Measurements from ENCODE around the gene GTSE1.
"Not testable (repeated sequence)": the region's sequence is repeated elsewhere in the genome, so short reads cannot be mapped to it uniquely, and the experiment has no call there.

The GTSE1 gene

GRCh38 chr22:46256358-46256958 is 40.2 kb upstream of the GTSE1 start:
- TF ChIP-seq CTCF (IDR thresholded peaks at IDR 0.05; ENCODE audit: low read depth, low read length), result no peak
- no peak overlapping the region for H3K4me3 ChIP-seq (ENCODE audit: low read depth, low read length)

GRCh38 chr22:46259374-46259773 is 37.3 kb upstream of the GTSE1 start:
- H3K4me3 ChIP-seq (ENCODE audit: low read depth, low read length), result no peak overlapping the region
- no peak for TF ChIP-seq CTCF (IDR thresholded peaks at IDR 0.05; ENCODE audit: low read depth, low read length)

GRCh38 chr22:46260038-46260437 is 36.6 kb upstream of the GTSE1 start:
- H3K4me3 ChIP-seq (ENCODE audit: low read depth, low read length), result no peak overlapping the region
- no peak for TF ChIP-seq CTCF (IDR thresholded peaks at IDR 0.05; ENCODE audit: low read depth, low read length)

- no peak overlapping the region for H3K4me3 ChIP-seq (ENCODE audit: low read depth, low read length)
Observed at GRCh38 chr22:46262449-46263215, 34.0 kb upstream of the GTSE1 start.

GRCh38 chr22:46263216-46263590 is 33.5 kb upstream of the GTSE1 start, which contains the start of gene PKDREJ:
Gene PKDREJ, minus strand, starts transcription at chr22:46263343. Its CDS starts 21 bp downstream, at chr22:46263322.
- no peak for TF ChIP-seq CTCF (IDR thresholded peaks at IDR 0.05; ENCODE audit: low read depth, low read length)
- no peak within 1 kb of the TSS for H3K4me3 ChIP-seq (ENCODE audit: low read depth, low read length)

More at GRCh38 chr22:46262449-46263215, 34.0 kb upstream of the GTSE1 start:
- no peak for TF ChIP-seq CTCF (IDR thresholded peaks at IDR 0.05; ENCODE audit: low read depth, low read length)

GRCh38 chr22:46264520-46264919 is 32.1 kb upstream of the GTSE1 start:
- H3K4me3 ChIP-seq (ENCODE audit: low read depth, low read length), result not testable (repeated sequence)

- H3K4me3 ChIP-seq (ENCODE audit: low read depth, low read length), result not testable (repeated sequence)
Observed at GRCh38 chr22:46265627-46266026, 31.0 kb upstream of the GTSE1 start.

- TF ChIP-seq CTCF (IDR thresholded peaks at IDR 0.05; ENCODE audit: low read depth, low read length), result no peak
- H3K4me3 ChIP-seq (ENCODE audit: low read depth, low read length), result peak within 1 kb of the TSS; percentile 82
Observed at GRCh38 chr22:46267431-46268279, 29.0 kb upstream of the GTSE1 start, which contains the start of gene TTC38. Gene TTC38, plus strand, starts transcription at chr22:46268008. Its CDS starts 32 bp downstream, at chr22:46268040.
